GM19438 (cell line): ENCODE data around the gene NTMT1.
"Not testable (repeated sequence)": the region's sequence is repeated elsewhere in the genome, so short reads cannot be mapped to it uniquely, and the experiment has no call there.

Experiments
- ATAC-seq: cut with Tn5 transposase; IDR thresholded peaks from one replicate; pipeline ENCODE4 v1.9.1; 2021; ENCODE audit warnings: low read depth; ENCODE audit not compliant: unreplicated experiment

NTMT1 gene

DNA sequence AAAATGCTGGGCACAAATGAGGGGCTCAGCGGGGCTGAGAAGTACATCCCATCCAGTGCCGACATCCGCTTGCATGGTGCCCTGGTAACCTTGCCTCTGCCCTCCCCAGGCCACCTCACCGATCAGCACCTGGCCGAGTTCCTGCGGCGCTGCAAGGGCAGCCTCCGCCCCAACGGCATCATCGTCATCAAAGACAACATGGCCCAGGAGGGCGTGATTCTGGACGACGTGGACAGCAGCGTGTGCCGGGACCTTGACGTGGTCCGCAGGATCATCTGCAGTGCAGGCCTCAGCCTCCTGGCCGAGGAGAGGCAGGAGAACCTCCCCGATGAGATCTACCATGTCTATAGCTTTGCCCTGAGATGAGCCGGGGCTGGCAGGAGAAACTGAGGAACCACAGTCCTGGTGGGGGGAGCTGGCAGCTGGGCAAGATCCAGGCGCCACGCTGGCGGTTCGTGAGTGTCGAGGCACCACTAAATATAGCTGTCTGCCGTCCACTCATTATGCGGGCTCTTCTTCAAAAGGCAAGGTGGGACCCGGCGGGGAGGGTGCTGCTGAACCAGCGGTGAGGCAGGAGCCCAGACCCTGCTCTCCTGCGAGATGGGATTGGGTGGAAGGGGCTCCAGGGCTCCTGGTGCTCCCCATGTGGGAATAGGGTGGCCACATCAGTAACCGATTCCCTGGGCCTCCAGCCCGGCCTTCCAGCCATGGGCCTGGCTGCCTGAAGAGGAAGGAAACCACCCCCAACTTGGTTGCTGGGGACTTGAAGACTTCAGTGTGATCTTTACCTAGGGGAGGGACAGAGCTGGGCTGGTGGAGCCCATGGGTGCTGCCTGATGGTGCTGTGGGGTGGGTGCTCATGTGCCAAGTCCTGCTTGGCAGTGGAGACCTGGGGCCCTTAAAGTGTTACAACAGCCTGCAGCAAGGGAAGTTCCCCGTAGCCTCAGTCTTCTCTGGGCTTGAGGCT is 9.4 kb downstream of the NTMT1 start:
- no peak for ATAC-seq

DNA sequence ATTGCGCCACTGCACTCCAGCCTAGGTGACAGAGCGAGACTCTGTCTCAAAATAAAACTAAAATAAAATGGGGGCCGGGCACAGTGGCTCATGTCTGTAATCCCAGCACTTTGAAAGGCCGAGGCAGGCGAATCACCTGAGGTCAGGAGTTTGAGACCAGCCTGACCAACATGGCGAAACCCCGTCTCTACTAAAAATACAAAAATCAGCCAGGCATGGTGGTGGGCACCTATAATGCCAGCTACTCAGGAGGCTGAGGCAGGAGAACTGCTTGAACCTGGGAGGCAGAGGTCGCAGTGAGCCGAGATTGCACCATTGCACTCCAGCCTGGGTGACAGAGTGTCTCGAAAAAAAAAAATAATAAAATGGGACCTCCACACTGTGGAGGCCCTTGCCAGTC is 10.4 kb downstream of the NTMT1 start:
- not testable (repeated sequence) for ATAC-seq

DNA sequence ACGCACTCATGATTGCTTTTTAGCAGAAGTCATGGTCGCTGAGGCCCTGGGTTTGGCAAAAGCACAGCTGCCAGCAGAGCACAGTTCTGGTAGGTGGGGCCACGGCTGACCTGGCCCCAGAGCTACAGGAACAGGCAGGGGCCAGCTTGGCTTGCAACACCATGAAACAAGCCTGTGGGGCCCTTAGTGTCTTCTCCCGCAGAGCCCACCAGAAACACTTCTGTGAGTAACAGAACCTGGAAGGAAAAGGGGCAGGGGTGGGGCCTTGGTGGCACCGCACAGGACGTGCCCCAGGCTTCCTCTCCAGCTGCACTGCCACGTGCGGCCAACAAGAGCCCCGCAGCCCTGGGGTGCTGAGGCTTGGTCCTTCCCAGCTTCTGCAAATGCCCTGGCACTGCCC is 11.1 kb downstream of the NTMT1 start:
- ATAC-seq: no peak

DNA sequence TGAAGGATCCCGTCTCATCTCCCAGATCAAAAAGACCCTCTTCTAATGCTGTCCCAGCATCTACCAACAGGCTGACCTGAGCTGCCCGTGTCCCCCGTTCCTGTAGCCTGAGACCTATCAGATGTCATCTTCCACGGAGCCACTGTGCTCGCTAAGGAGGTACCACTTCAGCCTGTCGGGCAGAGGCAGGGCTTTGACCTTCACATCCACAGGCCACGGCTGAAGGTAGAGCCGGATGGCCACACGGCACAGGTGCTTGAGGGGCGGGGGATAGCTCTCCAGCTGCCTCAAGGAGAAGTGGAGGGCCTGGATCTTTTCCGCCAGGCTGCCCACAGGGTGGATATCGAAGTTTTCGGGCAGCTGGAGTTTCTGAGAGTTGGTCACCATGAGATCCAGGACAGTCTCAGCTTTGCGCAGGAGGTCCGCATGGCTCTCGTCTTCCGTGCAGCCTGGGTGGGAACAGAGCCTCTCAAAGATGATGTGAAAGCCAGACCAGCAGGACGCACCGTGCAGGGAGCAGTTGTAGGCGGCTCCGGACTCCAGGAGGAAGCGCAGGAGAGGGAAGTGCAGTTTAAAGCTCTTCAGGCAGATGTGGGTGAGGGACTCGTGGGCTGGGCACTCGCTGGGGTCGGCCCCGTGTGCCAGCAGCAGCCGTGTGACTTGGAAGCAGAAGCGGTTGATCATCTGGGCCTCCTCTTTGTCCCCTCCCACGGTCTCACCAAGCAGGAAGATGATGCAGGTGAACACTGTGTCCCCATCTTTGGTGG is 11.9 kb downstream of the NTMT1 start:
- ATAC-seq: no peak

- no peak for ATAC-seq
These were observed 13.2 kb downstream of the NTMT1 start for GRCh38 chr9:129639034-129639630.

DNA sequence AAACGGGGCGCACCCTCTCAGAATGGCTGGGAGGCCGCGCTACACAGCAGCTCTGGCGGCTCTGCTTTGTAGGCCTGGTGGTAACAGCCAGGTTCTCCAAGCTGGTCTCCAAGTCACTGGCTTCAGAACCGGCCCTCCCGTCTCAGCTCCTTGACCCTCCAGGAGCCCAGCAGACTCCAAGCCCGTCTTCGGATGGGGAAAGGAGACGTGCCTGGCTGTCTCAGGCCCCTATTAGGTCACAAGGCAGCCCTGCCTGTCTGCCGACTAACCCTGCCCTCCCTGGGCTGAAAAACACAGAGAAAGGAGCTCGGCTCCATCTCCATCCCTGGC is 13.8 kb downstream of the NTMT1 start:
- no peak for ATAC-seq

DNA sequence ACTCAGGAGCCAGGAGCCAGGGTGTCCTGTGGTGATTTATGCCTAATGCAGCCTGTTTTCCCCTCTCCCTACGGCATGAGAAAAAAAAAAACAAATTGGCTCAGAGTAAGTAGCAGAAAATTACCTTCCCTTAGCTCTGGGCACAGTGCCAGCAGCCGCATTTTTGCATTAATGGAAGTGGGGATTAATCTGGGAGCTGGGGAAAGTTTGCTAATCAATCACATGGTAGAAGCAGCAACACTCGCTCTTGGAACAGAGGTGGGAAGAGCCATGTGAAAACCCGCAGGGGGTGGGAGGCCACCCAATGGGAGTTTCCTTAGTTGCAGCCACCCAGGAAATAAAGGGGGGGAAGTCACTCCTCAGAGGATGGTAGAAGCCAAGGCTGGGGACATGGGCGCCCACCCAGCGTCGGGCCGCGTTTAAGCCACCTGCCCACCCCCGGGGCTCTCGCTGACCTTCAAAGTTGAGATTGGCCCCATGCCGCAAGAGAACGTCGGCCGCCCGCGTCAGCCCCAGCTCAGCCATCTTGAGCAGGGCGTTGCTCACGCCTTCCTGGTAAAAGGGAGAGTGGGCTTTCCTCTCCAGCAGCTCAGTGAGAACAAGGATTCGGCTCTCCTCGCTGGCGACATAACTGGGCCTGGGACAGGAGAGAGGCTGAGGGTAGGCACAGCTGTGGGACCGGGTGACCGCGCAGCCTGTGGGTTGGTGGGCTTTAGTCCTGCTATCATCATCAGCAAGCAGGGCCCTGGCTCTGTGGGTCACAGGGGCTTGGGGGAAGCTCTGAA is 14.3 kb downstream of the NTMT1 start:
- no peak for ATAC-seq

DNA sequence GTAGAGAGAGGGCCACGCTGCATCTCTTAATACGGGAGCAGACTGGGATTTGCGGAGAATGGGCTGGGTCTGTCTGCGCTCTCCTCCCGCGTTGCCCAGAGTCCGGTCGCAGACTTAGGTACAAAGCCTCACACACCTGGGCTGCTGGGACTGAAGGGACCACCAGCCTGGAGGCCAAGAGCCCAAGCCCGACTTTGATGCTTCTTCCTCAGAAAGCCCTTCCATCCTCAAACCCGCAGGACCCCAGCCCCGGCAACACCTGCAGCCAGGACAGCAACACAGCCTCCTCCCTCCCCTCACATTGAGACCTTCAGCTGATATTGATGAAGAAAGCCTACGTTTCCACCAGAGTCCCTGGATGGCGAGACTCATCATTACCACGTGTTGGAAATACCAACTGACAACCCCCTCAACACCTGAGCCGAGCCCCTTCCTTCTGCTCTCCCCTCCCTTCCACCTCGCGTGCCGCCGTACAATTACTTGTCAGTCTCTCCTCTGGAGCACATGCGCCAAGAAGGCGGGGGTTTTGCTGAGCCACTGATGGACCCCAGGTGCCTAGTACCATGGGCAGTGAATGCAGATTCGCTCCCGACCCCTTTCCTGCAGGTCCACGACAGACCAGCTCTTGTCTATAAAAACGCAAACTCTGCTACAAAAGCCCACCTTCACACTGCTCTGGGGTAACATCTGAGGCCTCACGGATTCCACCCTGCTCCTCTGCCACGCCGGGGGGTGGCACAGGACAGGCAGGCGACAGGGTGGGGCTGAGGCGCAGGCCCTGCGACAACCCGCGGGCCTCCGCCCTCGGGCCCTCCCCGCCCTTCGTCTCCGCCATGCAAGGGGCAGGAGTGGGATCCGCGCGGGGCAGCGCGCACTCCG is 15.1 kb downstream of the NTMT1 start:
- no peak for ATAC-seq

DNA sequence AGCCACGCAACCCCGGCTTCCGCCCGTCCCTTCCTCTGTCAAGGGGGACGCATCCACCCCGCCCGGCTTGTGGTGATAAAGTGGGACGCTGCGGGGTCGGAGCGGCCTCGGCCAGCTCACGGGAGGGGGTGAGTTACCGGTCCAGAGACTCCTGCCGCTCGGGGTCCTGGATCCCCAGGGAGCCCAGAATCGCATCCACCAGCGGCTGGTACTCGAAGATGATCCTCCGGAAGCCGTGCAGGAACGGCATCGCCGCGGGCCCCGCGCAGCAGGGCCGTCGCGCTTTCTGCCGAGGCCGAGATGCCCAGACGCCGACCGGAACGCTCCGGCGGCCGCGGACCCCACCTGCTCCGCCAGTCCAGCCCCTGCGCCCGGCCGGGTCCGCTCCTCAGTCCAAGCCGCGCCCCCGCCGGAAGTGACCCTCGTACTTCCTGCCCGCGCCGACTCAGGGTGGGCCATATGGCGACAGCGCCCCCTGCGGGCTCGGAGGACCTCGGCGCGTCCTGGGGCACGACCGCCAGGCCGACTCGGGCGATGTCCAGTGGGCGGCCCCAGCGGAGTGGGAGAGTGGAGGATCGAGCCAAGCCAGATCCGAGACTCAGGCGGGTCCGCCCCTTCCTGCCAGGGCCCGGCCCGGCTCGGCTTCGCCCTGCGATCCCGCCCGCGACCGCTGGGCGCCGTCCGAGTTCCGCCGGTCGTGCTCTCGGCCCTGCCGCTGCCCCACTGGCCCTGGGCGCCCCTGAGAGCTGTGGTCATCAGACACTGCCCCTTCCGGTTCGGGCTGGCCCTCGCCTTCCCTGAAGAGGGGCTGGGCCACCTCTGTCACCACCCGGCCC is 16.0 kb downstream of the NTMT1 start, which contains the start of gene ASB6:
Gene ASB6 (minus strand): TSS at position 402 of the 836 bp plus-strand sequence. CDS start 152 bp downstream, at position 250.
- peak; percentile 84 for ATAC-seq

DNA sequence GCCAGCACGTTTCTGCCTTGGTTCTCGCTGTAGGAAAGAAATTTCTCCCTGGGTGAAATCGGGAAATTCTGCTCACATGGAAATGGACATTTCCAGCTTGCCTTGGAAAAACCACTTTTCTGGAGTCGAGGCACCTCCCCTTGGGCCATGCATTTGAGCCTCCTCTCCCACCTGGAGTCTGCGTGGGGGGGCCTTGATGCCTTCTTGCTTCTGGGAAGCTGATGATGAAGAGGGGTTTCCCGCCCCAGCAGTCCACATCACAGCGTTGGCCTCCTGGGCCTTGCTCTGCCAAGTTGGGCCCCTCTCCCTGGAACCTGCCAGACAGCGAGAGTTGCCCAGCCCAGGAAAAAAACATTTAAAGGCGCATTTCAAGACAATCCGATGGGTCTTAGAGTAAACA is 17.7 kb downstream of the NTMT1 start:
- ATAC-seq: no peak

DNA sequence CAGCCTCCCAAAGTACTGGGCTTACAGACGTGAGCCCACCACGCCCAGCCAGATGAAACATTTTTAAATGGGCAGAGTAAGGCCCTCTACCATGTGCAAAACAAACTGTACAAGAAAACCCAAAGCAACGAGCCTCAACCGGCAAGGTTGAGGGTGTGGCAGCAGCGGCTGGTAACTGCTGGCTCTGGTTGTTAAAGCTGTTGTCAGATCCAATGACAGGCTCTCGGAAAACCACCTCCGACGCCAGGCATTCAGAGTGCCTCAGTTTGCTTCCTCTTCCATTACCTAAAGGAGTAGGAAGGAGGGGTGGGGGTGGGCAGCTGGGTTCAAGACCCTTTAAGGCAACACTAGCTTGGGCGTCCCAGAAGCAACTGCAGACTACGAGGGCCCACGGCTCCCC is 18.4 kb downstream of the NTMT1 start:
- ATAC-seq: no peak

DNA sequence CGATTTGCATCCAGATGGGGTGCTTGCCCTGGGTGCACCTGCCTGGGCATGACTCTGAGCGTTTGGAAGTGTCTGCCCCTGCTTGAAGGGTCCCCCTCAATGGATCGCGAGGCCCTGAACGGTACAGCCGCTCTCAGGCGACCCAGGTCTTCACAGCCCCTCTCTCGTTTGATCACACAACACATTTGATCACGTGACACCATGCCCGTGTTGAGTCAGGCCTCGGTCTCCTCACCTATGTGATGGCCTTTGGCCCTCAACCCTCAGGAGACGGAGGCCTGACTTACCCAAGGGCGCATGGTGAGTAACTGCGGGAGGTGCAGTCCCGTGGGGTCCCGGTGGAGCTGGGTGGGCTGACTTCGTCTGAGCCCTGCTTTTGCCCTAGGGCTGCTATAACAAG is 18.9 kb downstream of the NTMT1 start:
- ATAC-seq: no peak

GRCh38 chr9:129646252-129646651 is 20.3 kb downstream of the NTMT1 start:
- ATAC-seq: no peak

- ATAC-seq: no peak
These were observed 20.7 kb downstream of the NTMT1 start for GRCh38 chr9:129646654-129647053.

DNA sequence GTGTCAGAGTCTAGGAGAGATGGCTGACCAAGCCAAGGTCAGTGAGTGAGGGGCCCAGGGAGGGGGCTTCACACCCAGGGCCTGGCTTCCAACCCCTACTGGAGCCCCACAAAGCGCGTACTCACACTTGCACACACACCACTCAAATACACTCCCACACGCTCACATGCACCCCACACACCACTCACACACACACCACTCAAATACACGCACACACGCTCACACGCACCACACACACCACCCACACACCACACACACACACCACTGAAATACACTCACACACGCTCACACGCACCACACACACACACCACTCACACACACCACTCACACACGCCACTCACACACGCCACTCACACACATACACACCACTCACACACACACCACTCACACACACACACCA is 21.7 kb downstream of the NTMT1 start:
- ATAC-seq: no peak

DNA sequence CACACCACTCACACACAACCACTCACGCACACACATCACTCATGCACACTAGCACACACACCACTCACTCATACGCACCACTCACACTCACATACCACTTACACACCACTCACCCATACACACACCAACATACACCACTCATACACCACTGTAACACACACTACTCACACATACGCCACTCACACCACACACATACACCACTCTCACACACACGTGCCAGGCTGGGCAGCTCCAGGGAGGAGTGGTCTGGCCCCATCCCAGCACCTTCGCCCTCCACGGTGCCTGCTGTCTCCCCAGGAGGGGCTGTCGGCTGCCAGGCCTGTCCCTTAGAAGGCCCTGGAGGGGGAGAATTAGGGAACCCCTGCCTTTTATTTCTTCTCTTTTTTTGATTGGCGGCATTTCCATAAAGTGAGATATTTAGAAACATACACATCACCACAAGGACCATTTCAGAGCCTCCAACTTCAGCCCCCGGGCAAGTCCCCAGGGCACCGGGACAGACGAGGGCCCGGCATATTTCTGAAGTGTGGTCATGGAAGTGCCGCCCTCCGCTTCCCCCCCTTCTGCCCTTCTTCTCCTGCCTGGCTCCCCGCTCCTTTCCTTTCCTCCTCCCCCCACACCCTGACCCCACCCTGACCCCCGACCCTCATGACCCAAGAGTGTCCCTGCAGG is 22.3 kb downstream of the NTMT1 start:
- ATAC-seq: no peak

DNA sequence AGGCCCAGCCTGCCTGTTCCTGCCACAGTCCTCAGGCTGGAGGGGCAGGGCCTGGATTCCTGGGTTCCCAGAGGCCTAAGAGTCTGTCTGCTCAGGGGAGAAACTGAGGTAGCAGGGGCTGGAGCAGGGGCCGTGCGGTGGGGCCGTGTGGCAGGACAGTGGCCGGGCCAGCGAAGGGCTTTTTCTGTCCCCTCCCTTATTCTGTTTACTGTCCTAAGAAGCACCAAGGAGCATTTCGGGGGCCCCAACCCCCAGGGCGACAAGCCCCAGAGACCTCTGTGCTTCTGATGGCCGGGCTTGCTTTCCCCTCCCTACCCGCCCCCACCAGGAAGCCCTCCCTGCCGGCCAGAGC is 22.8 kb downstream of the NTMT1 start:
- ATAC-seq: no peak
